Endodermal cell (in vitro differentiated cells): ENCODE data around the gene MEI1. TPM values are rescaled to one million over a fixed set of nuclear protein-coding genes. Genes with fewer than 3 reads are reported as not detected.
A peak's percentile ranks its signal among the peaks of the same experiment; 100 is the strongest.

ENCODE experiments used
- DNase-seq: peaks from one replicate; pipeline ENCODE4 v3.0.0-alpha.2; 2017
- H3K27ac ChIP-seq: 2 replicates; pipeline ENCODE4 v1.5.1; 2013; ENCODE audit warnings: mild to moderate bottlenecking, low read depth, low read length, moderate library complexity
- H3K27me3 ChIP-seq: 2 replicates; pipeline ENCODE4 v1.6.1; 2013; ENCODE audit warnings: mild to moderate bottlenecking, low read length, moderate library complexity; ENCODE audit not compliant: insufficient read depth, control insufficient read depth, poor library complexity, severe bottlenecking
- H3K36me3 ChIP-seq: 2 replicates; pipeline ENCODE4 v1.7.0; 2013; ENCODE audit warnings: mild to moderate bottlenecking, low read length, moderate library complexity; ENCODE audit not compliant: control insufficient read depth, insufficient read depth
- H3K4me1 ChIP-seq: one replicate; pipeline ENCODE4 v1.7.0; 2013; ENCODE audit warnings: low read length; ENCODE audit not compliant: control insufficient read depth, insufficient read depth
- H3K4me3 ChIP-seq: 2 replicates; pipeline ENCODE4 v1.5.1; 2013; ENCODE audit warnings: mild to moderate bottlenecking, low read length, moderate library complexity
- H3K9ac ChIP-seq: 2 replicates; pipeline ENCODE4 v1.6.1; 2013; ENCODE audit warnings: mild to moderate bottlenecking, low read length, moderate library complexity; ENCODE audit not compliant: poor library complexity, severe bottlenecking; ENCODE audit errors: extremely low read depth
- H3K9me3 ChIP-seq: 2 replicates; pipeline ENCODE4 v1.6.1; 2013; ENCODE audit warnings: mild to moderate bottlenecking, low read length, moderate library complexity; ENCODE audit not compliant: control insufficient read depth
- H3K27ac Mint-ChIP-seq: 2 replicates; pipeline ENCODE4 v1.8.0; 2020; ENCODE audit warnings: mixed read lengths
- H3K27me3 Mint-ChIP-seq: 2 replicates; pipeline ENCODE4 v1.8.0; 2021; ENCODE audit warnings: mild to moderate bottlenecking, mixed read lengths; ENCODE audit not compliant: insufficient read depth
- H3K36me3 Mint-ChIP-seq: 2 replicates; pipeline ENCODE4 v1.8.0; 2020; ENCODE audit warnings: low read depth, mixed read lengths
- H3K4me1 Mint-ChIP-seq: 2 replicates; pipeline ENCODE4 v1.8.0; 2020; ENCODE audit warnings: mixed read lengths
- H3K4me3 Mint-ChIP-seq: 2 replicates; pipeline ENCODE4 v1.8.0; 2020; ENCODE audit warnings: mild to moderate bottlenecking, moderate library complexity, mixed read lengths
- H3K9me3 Mint-ChIP-seq: 2 replicates; pipeline ENCODE4 v1.8.0; 2020; ENCODE audit warnings: mild to moderate bottlenecking, mixed read lengths
- CTCF ChIP-seq: fragments of 200-600 bp; sonication (generic); conservative IDR thresholded peaks from 2 replicates; pipeline ENCODE4 v1.5.0; 2021; ENCODE audit warnings: antibody characterized with exemption, mild to moderate bottlenecking
- WGBS, 2 experiments: methylation state at CpG; one replicate each; pipeline versions ENCODE4 v1.1.5 to v1.1.7; 2013; ENCODE audit warnings: missing lambda C conversion rate in 2 of 2, mixed read lengths in 1 of 2; ENCODE audit not compliant: insufficient coverage in 1 of 2, insufficient read length in 1 of 2; 5-methylcytosine and 5-hydroxymethylcytosine counted together
- long read RNA-seq, 4 experiments: library from polyadenylated mRNA in 2 of 4; library from RNA in 1 of 4; library from capped mRNA in 1 of 4; stranded (forward) in 3 of 4; unstranded in 1 of 4; transcript quantifications; one replicate each; pipeline ENCODE4 v2.0.0, GENCODE V29; 2020 to 2021; ENCODE audit warnings: inconsistent platforms in 1 of 4
- polyA plus RNA-seq, 2 experiments: library from polyadenylated mRNA; stranded (reverse); fragments of 50-300 nt; gene quantifications; one replicate each; pipeline ENCODE4 v1.2.3, GENCODE V29; 2013
- total RNA-seq, 2 donors: library from RNA; stranded (reverse); fragmentation: NEBNext Ultra II Directional in 1 of 2; extraction: Animal tissue kit (Norgen Biotek cat#: 25700) in 1 of 2; gene quantifications; 2 replicates in 1 of 2; 3 replicates in 1 of 2; pipeline ENCODE4 v1.2.1, GENCODE V29; 2021

Gene MEI1
- total RNA-seq, result 1 to 10 TPM; 1.2 to 1.5 TPM
- not detected for polyA plus RNA-seq (2013, experiment 1 of 2)
- not detected for polyA plus RNA-seq (2013, experiment 2 of 2)
- long read RNA-seq, experiment 1, result 0 reads
- long read RNA-seq, experiment 2, result 0 reads
- long read RNA-seq, experiment 3, partial matches to known transcripts, result 0 of 2 reads
- long read RNA-seq, experiment 3, other reads (novel, unspliced or antisense), result 2 of 2 reads
- long read RNA-seq, experiment 4, result 0 reads

- Mint-ChIP-seq H3K9me3 (peaks cover 6% of the 10 kb centered on the region), H3K4me3 (no peak within 1 kb of the TSS), H3K4me1 (peaks cover 4% of the 10 kb centered on the region), H3K27ac (no peak within 1 kb of the TSS), H3K27me3 (peaks cover 37% of the 10 kb centered on the region), H3K36me3 (peaks cover 3% of the 10 kb centered on the region)
- Histone ChIP-seq H3K27ac (no peak within 1 kb of the TSS), H3K9ac (no peak within 1 kb of the TSS), H3K36me3 (no peaks in the 10 kb centered on the region), H3K27me3 (no peaks in the 10 kb centered on the region), H3K4me1 (peaks cover 4% of the 10 kb centered on the region), H3K4me3 (no peak within 1 kb of the TSS), H3K9me3 (no peaks in the 10 kb centered on the region)
- WGBS, 2 experiments, result 94 to 96% methylated on average over 36 to 69 of the region's 69 CpGs
- no peak for TF ChIP-seq CTCF
- DNase-seq, result peak; percentile 86
These were observed at the start of gene MEI1 for GRCh38 chr22:41699264-41700107. Gene MEI1, plus strand, starts transcription at chr22:41699503. Its CDS starts 36 bp downstream, at chr22:41699539.

GRCh38 chr22:41650229-41650628 is 49.1 kb upstream of the MEI1 start:
- Mint-ChIP-seq H3K9me3 (no peaks in the 10 kb centered on the region), H3K27me3 (no peaks in the 10 kb centered on the region), H3K4me3 (no peak overlapping the region), H3K27ac (no peak overlapping the region), H3K36me3 (peaks cover 82% of the 10 kb centered on the region), H3K4me1 (peaks cover 5% of the 10 kb centered on the region)
- Histone ChIP-seq H3K4me3 (no peak overlapping the region), H3K27me3 (no peaks in the 10 kb centered on the region), H3K9ac (no peak overlapping the region), H3K36me3 (peaks cover 86% of the 10 kb centered on the region), H3K9me3 (no peaks in the 10 kb centered on the region), H3K4me1 (no peaks in the 10 kb centered on the region), H3K27ac (no peak overlapping the region)
- DNase-seq, result no peak
- 96 to 100% methylated on average over 1 of the region's 1 CpG for WGBS, 2 experiments
- TF ChIP-seq CTCF, result no peak

GRCh38 chr22:41650821-41651220 is 48.5 kb upstream of the MEI1 start:
- no peak overlapping the region for H3K4me3 Mint-ChIP-seq

More at GRCh38 chr22:41650821-41651220, 48.5 kb upstream of the MEI1 start:
- H3K27me3 Mint-ChIP-seq, result no peaks in the 10 kb centered on the region
- Histone ChIP-seq H3K4me1 (no peaks in the 10 kb centered on the region), H3K27me3 (no peaks in the 10 kb centered on the region), H3K4me3 (no peak overlapping the region), H3K9ac (no peak overlapping the region), H3K27ac (no peak overlapping the region), H3K36me3 (peaks cover 83% of the 10 kb centered on the region), H3K9me3 (no peaks in the 10 kb centered on the region)
- WGBS, 2 experiments, result 96 to 97% methylated on average over 11 of the region's 11 CpGs
- no peak overlapping the region for H3K27ac Mint-ChIP-seq
- peaks cover 79% of the 10 kb centered on the region for H3K36me3 Mint-ChIP-seq
- no peaks in the 10 kb centered on the region for H3K9me3 Mint-ChIP-seq
- no peak for TF ChIP-seq CTCF
- no peak for DNase-seq
- peaks cover 5% of the 10 kb centered on the region for H3K4me1 Mint-ChIP-seq
